HFF-Myc (cell line): ENCODE measurements around the gene UBE2E1.
"Not testable (repeated sequence)": the region's sequence is repeated elsewhere in the genome, so short reads cannot be mapped to it uniquely, and the experiment has no call there.

Experiments used
- DNase-seq: peaks from one replicate; pipeline ENCODE4 v3.0.0-alpha.2; 2011; ENCODE audit warnings: low read depth; ENCODE audit errors: extremely low read depth
- H3K4me3 ChIP-seq: replicated peaks from 2 replicates; pipeline ENCODE4 v1.5.1; 2011; ENCODE audit warnings: low read depth, mild to moderate bottlenecking, control low read depth, low read length
- TF ChIP-seq, protein P1 (sequence below): IDR thresholded peaks from 2 replicates; pipeline ENCODE4 v1.5.1; 2012; ENCODE audit warnings: mild to moderate bottlenecking, low read depth, low read length, control low read depth; ENCODE audit errors: missing control alignments

Gene UBE2E1

DNA sequence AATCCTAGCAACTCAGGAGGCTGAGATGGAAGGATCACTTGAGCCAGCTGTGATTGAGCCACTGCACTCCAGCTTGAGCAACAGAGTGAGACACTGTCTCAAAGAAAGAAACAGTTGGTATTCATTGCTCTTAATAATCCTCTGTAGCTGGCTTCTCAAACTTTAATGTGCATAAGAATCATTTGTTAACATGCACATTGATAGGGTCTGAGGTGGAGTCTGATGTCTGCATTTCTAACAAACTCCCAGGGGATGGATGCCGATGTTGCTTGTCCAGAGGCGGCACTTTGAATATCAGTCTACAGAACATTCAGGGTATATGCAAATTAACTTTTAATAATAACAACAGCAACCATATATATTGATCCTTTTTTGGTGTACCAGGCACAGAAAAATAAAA lies 71.2 kb downstream of the UBE2E1 start:
- TF ChIP-seq, protein P1, sequence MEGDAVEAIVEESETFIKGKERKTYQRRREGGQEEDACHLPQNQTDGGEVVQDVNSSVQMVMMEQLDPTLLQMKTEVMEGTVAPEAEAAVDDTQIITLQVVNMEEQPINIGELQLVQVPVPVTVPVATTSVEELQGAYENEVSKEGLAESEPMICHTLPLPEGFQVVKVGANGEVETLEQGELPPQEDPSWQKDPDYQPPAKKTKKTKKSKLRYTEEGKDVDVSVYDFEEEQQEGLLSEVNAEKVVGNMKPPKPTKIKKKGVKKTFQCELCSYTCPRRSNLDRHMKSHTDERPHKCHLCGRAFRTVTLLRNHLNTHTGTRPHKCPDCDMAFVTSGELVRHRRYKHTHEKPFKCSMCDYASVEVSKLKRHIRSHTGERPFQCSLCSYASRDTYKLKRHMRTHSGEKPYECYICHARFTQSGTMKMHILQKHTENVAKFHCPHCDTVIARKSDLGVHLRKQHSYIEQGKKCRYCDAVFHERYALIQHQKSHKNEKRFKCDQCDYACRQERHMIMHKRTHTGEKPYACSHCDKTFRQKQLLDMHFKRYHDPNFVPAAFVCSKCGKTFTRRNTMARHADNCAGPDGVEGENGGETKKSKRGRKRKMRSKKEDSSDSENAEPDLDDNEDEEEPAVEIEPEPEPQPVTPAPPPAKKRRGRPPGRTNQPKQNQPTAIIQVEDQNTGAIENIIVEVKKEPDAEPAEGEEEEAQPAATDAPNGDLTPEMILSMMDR = no peak
- no peak overlapping the region for H3K4me3 ChIP-seq
- DNase-seq = no peak

DNA sequence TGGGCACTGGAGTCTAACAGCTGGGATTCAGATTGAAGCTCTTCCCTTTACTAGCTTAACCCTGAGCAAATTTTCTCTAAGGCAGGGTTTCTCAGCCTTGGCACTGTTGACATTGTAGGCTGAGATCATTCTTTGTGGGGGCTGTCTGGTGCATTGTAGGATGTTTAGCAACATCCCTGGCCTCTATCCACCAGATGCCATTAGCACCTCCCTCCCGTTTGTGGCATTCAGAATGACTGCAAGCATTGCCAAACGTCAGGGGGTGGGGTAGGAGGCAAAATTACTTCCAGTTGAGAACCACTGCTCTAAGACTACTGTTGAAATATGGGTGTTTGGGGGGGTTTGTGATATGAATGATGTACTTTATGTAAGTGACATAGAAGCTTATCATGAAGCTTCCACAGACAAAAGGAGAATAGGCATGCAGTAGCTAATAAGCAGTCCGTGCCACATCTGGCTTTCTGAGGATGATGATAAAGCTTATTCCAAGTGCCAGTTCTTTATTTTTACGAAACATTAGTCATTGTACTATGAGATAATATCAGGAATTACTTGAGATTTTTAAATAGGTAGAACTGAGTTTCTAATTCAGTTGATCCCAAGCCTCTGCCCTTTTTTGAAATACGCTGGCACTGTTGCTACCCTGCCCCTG lies 71.7 kb downstream of the UBE2E1 start:
- H3K4me3 ChIP-seq = no peak overlapping the region
- TF ChIP-seq, protein P1 = no peak
- no peak for DNase-seq

DNA sequence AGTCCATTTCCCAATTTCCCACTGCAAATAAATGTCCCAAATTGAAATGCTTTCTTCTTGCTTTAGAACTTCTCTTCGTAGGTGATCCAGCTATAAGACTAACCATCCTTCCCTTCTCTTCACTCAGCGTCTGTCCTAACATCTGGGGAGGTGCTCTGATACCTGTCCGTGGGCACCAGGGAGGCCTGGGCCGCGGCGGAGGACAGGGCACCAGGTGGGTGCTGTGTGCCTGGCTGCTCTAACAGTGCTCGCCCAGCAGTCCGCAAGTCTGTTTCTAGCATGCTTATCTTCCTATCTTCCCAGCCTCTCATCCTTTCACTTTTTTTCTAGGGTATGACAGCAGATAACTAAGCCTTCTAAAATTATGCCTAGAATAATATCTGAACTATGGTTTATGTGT lies 73.7 kb downstream of the UBE2E1 start:
- no peak overlapping the region for H3K4me3 ChIP-seq
- TF ChIP-seq, protein P1 = no peak
- DNase-seq = no peak

DNA sequence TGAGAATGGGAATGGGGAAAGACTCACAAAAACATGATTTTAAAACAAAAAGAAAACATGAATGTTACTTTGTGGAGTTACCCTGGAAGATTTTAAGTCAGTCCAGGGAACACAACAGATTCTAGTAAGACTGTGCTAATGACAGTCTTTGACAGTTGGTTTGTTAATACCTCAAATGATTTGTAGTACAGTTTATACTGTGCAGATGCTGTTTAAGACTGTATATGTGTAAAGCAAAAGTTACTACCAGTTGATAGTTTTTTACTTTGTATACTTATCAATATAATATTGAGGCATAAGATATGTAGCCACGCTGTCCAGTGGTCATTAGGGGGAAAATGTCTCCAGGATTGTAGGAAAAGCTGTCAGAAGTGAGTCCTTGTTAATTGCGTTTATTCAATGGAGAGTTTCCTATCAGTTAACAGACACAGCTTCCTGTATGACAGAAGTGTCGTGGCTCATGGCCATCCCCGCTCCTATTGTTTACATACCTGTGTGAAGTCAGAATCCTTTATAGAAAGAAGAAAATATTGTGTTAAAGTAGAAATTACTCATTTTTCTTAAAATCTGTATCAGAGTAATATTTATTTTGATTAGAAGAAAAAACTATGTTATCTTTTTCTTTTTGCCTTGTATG lies 75.1 kb downstream of the UBE2E1 start:
- no peak overlapping the region for H3K4me3 ChIP-seq
- no peak for DNase-seq
- TF ChIP-seq, protein P1 = no peak

DNA sequence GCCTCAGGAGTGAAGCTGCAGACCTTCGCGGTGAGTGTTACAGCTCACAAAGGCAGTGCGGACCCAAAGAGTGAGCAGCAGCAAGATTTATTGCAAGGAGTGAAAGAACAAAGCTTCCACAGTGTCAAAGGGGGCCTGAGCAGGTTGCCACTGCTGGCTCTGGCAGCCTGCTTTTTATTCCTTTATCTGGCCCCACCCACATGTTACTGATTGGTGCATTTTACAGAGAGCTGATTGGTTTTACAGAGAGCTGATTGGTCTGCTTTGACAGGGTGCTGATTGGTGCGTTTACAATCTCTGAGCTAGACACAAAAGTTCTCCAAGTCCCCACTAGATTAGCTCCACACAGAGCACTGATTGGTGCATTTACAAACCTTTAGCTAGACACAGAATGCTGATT lies 76.2 kb downstream of the UBE2E1 start:
- DNase-seq, H3K4me3 ChIP-seq: not testable (repeated sequence)

DNA sequence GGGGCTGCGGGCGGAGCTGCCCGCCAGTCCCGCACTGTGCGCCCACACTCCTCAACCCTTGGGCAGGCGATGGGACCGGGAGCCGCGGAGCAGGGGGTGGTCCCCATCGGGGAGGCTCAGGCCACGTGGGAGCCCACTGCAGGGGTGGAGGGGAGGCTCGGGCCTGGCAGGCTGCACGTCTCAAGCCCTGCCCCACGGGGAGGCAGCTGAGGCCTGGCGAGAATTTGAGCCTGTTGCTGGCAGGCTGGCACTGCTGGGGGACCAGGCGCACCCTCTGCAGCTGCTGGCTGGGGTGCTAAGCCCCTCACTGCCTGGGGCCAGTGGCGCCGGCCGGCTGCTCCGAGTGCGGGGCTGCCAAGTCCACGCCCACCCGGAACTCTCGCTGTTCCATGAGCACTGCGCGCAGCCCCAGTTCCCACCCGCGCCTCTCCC lies 76.7 kb downstream of the UBE2E1 start:
- H3K4me3 ChIP-seq = no peak overlapping the region
- TF ChIP-seq, protein P1 = no peak

DNA sequence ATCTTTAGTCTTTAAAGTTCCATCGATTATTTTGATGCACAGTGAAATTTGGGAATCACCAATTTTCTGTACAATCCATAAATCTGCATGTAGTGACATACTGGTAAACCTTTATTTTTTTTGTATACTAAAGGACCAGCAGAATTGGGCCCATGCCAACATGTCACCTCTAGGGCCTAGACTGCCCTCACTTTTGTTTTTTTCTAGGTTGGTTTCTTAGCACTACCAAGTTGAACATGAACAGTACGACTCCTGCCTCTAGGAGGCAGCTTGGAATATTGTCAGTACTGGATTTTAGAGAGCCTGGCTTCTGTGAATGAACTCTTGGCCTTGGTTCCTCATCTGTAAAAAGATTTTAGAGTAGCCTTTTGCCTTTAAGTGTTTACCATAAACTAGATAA lies 78.7 kb downstream of the UBE2E1 start:
- no peak for DNase-seq
- H3K4me3 ChIP-seq = no peak overlapping the region
- TF ChIP-seq, protein P1 = peak; percentile 23

More for the DNA sequence above, 76.7 kb downstream of the UBE2E1 start:
- DNase-seq = no peak
